MG63 (cell line): ENCODE results near the gene THAP12. TPM values are rescaled to one million over a fixed set of nuclear protein-coding genes. Genes with fewer than 3 reads are reported as not detected.
"Not testable (repeated sequence)": the region's sequence is repeated elsewhere in the genome, so short reads cannot be mapped to it uniquely, and the experiment has no call there.

Source experiments
- DNase-seq: peaks from one replicate; pipeline ENCODE4 v3.0.0-alpha.2; 2020
- H3K27me3 ChIP-seq: fragments of 250-450 bp; sonication (Bioruptor Pico); 2 replicates; pipeline ENCODE4 v1.5.1; 2020; ENCODE audit warnings: mild to moderate bottlenecking, moderate library complexity
- H3K36me3 ChIP-seq: fragments of 250-450 bp; sonication (Bioruptor Pico); 2 replicates; pipeline ENCODE4 v1.5.1; 2020; ENCODE audit warnings: mild to moderate bottlenecking, moderate library complexity
- H3K4me3 ChIP-seq: fragments of 250-450 bp; sonication (Bioruptor Pico); 2 replicates; pipeline ENCODE4 v1.5.1; 2020; ENCODE audit warnings: mild to moderate bottlenecking, moderate library complexity
- H3K9me3 ChIP-seq: fragments of 250-450 bp; sonication (Bioruptor Pico); 2 replicates; pipeline ENCODE4 v1.5.1; 2020; ENCODE audit warnings: mild to moderate bottlenecking, moderate library complexity
- total RNA-seq: library from RNA; depleted of rRNA; stranded (reverse); fragments of >200 nt; shearing (Covaris generic); gene quantifications from 2 replicates; pipeline ENCODE4 v1.2.3, GENCODE V29; 2014; ENCODE audit warnings: low replicate concordance

The THAP12 gene
- total RNA-seq, 1 experiment from 2014 or later, result 53.6 TPM

DNA sequence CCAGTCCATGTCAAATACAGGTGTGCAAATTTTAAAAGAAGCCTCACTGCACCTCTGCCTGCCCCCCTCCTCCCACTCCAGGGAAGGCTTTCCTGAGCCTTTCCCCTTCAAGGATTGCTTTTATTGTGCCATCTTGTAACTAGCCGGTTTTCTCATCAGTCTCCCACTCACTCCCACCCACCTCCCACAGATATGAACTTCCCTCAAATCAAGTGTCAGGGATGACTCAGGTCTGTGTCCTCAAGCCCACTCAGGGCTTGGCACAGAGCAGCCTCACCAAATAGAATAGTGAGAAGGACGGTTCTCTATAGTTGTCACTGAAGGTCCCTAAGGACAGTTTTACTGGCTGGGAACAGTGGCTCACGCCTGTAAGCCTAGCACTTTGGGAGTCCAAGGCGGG lies 43.0 kb downstream of the THAP12 start:
- no peaks in the 10 kb centered on the region; the same call in 1 of the 2 replicates for H3K9me3 ChIP-seq

GRCh38 chr11:76337469-76337868 lies 43.5 kb downstream of the THAP12 start:
- Histone ChIP-seq H3K36me3 (no peaks in the 10 kb centered on the region), H3K9me3 (no peaks in the 10 kb centered on the region; the same call in 1 of the 2 replicates), H3K4me3 (no peak overlapping the region), H3K27me3 (no peaks in the 10 kb centered on the region)
- no peak for DNase-seq

More for the DNA sequence above, 43.0 kb downstream of the THAP12 start:
- DNase-seq, result no peak
- no peaks in the 10 kb centered on the region for H3K36me3 ChIP-seq
- H3K27me3 ChIP-seq, result no peaks in the 10 kb centered on the region
- H3K4me3 ChIP-seq, result no peak overlapping the region

DNA sequence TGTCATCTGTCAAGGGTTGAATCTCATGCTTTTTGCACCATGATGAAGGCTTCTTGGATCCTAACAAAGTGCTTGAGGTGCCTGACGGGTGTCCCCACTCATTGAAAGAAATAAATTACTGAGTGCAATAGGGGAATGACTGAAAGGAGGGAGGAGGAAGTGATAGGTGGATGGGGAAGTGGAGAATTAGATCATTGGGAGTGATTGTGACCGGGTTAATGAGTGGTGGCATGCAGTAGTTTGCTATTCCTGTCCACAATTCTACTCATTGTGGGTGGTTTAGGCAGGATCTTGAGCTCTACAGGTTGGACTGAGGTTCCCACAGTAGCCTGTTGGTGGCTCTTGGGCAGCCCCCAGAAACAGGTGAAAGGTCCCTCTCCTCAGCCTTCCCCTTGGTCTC lies 44.3 kb downstream of the THAP12 start:
- Histone ChIP-seq H3K9me3 (no peaks in the 10 kb centered on the region; the same call in 1 of the 2 replicates), H3K27me3 (no peaks in the 10 kb centered on the region), H3K4me3 (no peak overlapping the region), H3K36me3 (no peaks in the 10 kb centered on the region)
- no peak for DNase-seq

DNA sequence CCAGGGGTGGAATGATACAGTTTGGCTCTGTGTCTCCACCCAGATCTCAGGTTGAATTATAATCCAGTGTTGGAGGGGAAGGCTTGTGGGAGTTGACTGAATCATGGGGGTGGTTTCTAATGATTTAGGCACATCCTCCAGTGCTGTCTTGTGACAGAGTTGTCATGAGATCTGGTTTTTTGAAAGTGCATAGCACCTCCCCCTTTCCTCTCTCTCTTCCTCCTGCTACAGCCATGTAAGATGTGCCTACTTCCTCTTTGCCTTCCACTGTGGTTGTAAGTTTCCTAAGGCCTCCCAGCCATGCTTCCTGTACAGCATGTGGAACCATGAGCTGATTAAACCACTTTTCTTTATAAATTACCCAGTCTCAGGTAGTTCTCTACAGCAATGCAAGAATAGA lies 45.1 kb downstream of the THAP12 start:
- no peak for DNase-seq
- Histone ChIP-seq H3K9me3 (no peaks in the 10 kb centered on the region; the same call in 1 of the 2 replicates), H3K27me3 (no peaks in the 10 kb centered on the region), H3K36me3 (no peaks in the 10 kb centered on the region), H3K4me3 (no peak overlapping the region)

DNA sequence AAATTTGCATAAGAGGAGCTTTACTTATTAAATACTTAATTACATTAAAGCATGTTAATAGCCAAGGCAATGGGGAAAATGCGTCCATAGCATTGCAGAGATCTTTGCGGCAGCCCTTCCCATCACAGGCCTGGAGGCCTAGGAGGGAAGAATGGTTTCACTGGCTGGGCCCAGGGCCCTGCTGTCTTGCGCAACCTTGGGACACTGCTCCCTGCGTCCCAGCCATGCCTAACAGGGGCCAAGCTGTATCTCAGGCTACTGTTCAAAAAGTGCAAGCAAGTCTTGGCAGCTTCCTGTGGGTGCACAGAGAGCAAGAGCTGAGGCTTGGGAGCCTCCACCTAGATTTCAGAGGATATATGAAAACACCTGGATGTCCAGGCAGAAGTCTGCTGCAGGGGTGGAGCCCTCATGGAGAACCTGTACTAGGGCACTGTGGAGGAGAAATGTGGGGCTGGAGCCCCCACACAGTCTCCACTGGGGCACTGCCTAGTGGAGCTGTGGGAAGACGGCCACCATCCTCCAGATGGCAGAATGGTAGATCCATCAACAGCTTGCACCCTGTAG lies 46.0 kb downstream of the THAP12 start:
- no peak for DNase-seq
- Histone ChIP-seq H3K9me3 (no peaks in the 10 kb centered on the region; the same call in 1 of the 2 replicates), H3K4me3 (no peak overlapping the region), H3K36me3 (no peaks in the 10 kb centered on the region), H3K27me3 (no peaks in the 10 kb centered on the region)

- Histone ChIP-seq H3K36me3 (no peaks in the 10 kb centered on the region), H3K9me3 (no peaks in the 10 kb centered on the region), H3K4me3 (no peak overlapping the region), H3K27me3 (no peaks in the 10 kb centered on the region)
- DNase-seq, result no peak
Measured at GRCh38 chr11:76330651-76331050, 50.3 kb downstream of the THAP12 start.

DNA sequence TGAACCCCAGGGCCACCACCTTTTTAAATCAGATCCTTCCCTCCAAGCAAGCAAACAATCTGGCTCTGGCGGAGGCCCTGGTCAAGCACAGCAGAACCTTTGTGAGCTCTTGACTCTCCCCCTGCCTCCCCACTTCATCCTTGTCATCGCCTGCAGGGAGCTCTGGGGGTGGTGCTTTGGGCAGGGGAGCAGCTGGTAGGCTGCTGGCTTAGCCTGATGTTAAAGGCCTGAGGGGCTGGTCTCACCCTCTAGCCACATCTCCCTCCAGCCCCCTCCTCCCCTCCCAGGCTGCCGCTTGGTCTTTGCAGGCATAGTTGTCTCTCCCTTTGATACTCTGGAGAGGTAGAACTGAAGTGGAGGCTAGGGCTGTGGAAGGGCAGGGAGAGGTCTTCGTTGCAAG lies 50.9 kb downstream of the THAP12 start:
- no peak overlapping the region for H3K4me3 ChIP-seq
- no peak for DNase-seq

DNA sequence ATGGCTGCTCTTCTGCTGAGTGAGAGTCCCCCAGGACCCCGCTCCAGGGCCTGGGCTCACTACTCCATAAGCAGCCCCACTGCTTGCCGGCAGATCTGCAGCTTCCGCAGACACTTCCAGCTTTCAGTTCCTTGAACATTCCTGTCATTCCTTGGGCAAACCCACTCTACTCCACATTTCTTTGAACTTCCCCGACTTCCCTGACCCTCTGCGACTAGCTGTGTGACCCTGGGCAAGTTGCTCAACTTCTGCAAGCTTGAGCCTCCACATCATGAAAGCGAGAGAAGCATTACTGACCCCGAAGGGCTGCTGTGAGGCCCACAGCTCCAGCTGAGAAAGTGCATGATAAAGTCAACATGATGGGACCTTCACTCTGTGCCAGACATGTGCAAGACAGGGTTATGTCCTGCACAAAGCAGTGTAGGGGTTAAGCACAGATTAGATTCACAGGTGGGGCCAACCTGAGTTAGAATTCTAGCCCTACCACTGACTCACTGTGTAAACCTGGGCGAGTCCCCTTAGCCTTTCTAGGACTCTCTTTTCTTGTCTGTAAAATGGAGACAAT lies 51.8 kb downstream of the THAP12 start:
- Histone ChIP-seq H3K36me3 (no peaks in the 10 kb centered on the region), H3K4me3 (no peak overlapping the region), H3K9me3 (no peaks in the 10 kb centered on the region), H3K27me3 (no peaks in the 10 kb centered on the region)
- no peak for DNase-seq

More for the DNA sequence above, 50.9 kb downstream of the THAP12 start:
- no peaks in the 10 kb centered on the region for H3K27me3 ChIP-seq
- H3K9me3 ChIP-seq, result no peaks in the 10 kb centered on the region
- H3K36me3 ChIP-seq, result no peaks in the 10 kb centered on the region

GRCh38 chr11:76327756-76328388 lies 53.1 kb downstream of the THAP12 start:
- Histone ChIP-seq H3K4me3 (no peak overlapping the region), H3K36me3 (no peaks in the 10 kb centered on the region), H3K27me3 (no peaks in the 10 kb centered on the region), H3K9me3 (no peaks in the 10 kb centered on the region)
- no peak for DNase-seq

DNA sequence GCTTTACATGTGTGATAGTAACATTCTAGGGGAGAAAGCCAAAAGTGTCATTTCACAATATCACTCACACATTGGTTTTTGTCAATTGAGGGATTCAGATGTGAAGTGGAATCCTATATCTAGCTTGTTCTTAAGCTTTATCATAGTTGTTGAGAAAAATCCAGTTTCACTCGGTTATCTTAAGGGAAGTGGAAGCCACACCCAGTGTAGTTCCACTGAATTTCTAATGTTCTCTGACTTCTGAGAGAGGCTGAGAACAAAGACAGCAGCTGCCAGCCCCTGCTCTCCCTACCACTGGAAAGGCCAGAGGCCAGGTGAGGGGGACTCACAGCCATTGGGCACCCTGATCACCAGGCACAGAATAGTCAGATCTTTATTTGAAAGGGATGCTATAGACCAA lies 53.7 kb downstream of the THAP12 start:
- DNase-seq, result no peak
- no peaks in the 10 kb centered on the region for H3K36me3 ChIP-seq

GRCh38 chr11:76325185-76325584 lies 55.7 kb downstream of the THAP12 start:
- no peak for DNase-seq
- Histone ChIP-seq H3K4me3 (no peak overlapping the region), H3K36me3 (no peaks in the 10 kb centered on the region), H3K9me3 (no peaks in the 10 kb centered on the region), H3K27me3 (no peaks in the 10 kb centered on the region)

More for the DNA sequence above, 53.7 kb downstream of the THAP12 start:
- Histone ChIP-seq H3K9me3 (no peaks in the 10 kb centered on the region), H3K27me3 (no peaks in the 10 kb centered on the region), H3K4me3 (no peak overlapping the region)

- Histone ChIP-seq H3K27me3 (no peaks in the 10 kb centered on the region), H3K4me3 (no peak overlapping the region), H3K36me3 (no peaks in the 10 kb centered on the region), H3K9me3 (no peaks in the 10 kb centered on the region)
- DNase-seq, result no peak
Measured at GRCh38 chr11:76323804-76324203, 57.1 kb downstream of the THAP12 start.

- not testable (repeated sequence) for DNase-seq, H3K36me3 ChIP-seq, H3K27me3 ChIP-seq, H3K4me3 ChIP-seq, H3K9me3 ChIP-seq
Measured at GRCh38 chr11:76323375-76323774, 57.6 kb downstream of the THAP12 start.

- DNase-seq, result no peak
Measured at GRCh38 chr11:76322942-76323341, 58.0 kb downstream of the THAP12 start.

GRCh38 chr11:76322540-76322939 lies 58.4 kb downstream of the THAP12 start:
- Histone ChIP-seq H3K36me3 (no peaks in the 10 kb centered on the region), H3K9me3 (no peaks in the 10 kb centered on the region), H3K4me3 (no peak overlapping the region), H3K27me3 (no peaks in the 10 kb centered on the region)
- DNase-seq, result no peak

More at GRCh38 chr11:76322942-76323341, 58.0 kb downstream of the THAP12 start:
- Histone ChIP-seq H3K9me3 (no peaks in the 10 kb centered on the region), H3K27me3 (no peaks in the 10 kb centered on the region), H3K36me3 (no peaks in the 10 kb centered on the region), H3K4me3 (no peak overlapping the region)

DNA sequence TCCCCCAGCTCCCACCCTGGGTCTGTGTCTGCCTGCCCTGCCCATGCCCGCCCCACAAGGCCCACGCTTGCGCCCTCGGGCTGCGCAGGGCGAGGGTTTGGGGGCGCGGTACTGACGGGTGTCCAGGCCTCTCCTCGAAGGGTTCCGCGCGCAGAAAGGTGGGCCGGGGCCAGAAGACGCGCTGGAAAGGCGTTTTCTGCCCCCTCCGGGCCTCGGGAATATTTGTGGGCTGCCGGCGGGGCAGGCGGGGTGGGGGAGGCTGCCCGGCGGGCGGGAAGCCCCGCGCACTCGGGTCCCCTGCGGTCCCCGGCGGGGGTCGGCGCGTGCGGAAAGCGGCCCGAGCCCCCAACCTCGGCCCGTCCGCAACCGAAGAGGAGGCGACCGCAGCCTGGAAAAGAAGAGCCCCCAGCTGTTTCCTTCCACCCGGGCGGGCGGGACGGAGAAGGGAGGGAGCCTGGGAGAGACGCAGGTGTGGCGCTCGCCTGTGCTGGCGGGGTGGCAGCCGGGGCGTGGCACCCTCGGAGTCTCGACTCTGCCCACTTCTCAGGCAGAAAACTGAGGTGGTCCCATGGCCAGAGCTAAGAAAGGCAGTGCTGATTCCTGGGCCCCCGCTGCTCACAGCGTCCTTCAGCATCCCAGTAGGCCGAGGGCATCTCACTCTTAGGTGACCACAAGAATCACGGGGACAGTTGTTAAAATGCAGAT lies 59.0 kb downstream of the THAP12 start:
- Histone ChIP-seq H3K27me3 (no peaks in the 10 kb centered on the region), H3K9me3 (no peaks in the 10 kb centered on the region), H3K4me3 (no peak overlapping the region), H3K36me3 (no peaks in the 10 kb centered on the region)
- no peak for DNase-seq

DNA sequence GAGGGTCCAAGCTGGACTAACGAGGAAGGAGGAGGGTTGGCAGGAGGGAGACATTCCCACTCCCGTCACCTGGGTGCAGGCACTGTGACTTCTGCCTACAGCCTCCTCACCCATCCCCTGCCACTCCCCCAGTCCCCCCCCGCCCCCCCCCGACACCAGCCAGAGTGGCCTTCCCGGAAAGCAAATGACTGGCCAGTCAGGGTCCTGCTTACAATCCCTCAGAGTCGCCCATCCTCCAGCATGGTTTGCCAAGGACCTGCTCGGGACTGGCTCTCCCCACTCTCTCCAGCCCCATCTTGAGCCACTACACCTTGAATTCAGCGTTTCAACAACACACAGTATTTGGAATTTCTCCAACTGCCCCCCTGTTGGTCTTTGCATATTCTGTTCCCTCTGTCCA lies 59.6 kb downstream of the THAP12 start:
- Histone ChIP-seq H3K9me3 (no peaks in the 10 kb centered on the region), H3K27me3 (no peaks in the 10 kb centered on the region), H3K36me3 (no peaks in the 10 kb centered on the region), H3K4me3 (no peak overlapping the region)
- no peak for DNase-seq
